ENCODE data around the gene SNRPB.

DNA sequence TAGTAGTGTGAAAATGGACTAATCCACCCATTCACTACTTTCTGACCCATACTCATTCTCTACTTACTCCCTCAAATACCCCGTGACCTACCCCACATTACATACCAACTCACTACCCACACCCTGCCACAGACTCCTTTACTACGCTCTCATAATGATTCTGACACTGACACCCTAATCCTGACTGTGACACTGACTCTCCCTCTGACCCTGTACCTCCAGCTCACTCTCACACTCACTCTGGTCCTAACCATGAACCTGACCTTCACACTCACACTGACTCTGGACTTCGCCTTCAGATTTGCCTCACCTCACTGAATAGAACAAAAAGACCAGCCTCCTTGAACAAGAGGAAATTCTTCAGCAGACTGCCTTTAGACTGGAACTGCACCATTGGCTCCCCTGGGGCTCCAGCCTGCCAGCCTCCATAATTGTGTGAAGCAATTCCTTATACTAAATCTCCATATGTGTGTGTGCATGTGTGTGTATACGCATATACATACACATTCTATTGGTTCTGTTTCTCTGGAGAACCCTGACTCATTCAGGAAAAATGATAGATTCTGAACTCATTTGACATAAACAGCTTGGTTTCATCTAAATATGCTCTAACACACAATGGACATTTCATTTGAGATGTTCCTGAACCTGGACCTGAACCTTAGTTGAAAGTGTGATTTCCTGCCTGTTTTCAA, 48.7 kb upstream of the SNRPB start:
- no peak for TF ChIP-seq POLR2A (IDR thresholded peaks at IDR 0.05; ENCODE audit: low read depth)
- TF ChIP-seq, protein P1, sequence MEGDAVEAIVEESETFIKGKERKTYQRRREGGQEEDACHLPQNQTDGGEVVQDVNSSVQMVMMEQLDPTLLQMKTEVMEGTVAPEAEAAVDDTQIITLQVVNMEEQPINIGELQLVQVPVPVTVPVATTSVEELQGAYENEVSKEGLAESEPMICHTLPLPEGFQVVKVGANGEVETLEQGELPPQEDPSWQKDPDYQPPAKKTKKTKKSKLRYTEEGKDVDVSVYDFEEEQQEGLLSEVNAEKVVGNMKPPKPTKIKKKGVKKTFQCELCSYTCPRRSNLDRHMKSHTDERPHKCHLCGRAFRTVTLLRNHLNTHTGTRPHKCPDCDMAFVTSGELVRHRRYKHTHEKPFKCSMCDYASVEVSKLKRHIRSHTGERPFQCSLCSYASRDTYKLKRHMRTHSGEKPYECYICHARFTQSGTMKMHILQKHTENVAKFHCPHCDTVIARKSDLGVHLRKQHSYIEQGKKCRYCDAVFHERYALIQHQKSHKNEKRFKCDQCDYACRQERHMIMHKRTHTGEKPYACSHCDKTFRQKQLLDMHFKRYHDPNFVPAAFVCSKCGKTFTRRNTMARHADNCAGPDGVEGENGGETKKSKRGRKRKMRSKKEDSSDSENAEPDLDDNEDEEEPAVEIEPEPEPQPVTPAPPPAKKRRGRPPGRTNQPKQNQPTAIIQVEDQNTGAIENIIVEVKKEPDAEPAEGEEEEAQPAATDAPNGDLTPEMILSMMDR (IDR thresholded peaks at IDR 0.05) = no peak
- no peak for TF ChIP-seq EP300 (IDR thresholded peaks at IDR 0.05)
- no peak for TF ChIP-seq POLR2AphosphoS5 (IDR thresholded peaks at IDR 0.05)
